K562 (cell line): ENCODE measurements around the gene TPO. TPM values are rescaled to one million over a fixed set of nuclear protein-coding genes. Genes with fewer than 3 reads are reported as not detected.

Source experiments
- CEBPZ ChIP-seq: fragments of 150-350 bp; IDR thresholded peaks from 2 replicates; pipeline ENCODE4 v1.6.1; 2014; ENCODE audit warnings: low read depth, mild to moderate bottlenecking, low read length, borderline replicate concordance
- ZBTB33 ChIP-seq: sonication (generic); formaldehyde crosslinking; IDR thresholded peaks from 2 replicates; pipeline ENCODE4 v1.8.1; 2023; ENCODE audit warnings: mild to moderate bottlenecking, missing genetic modification reagents
- ZBTB49 ChIP-seq: sonication (generic); formaldehyde crosslinking; IDR thresholded peaks from 2 replicates; pipeline ENCODE4 v1.8.0; 2022; ENCODE audit warnings: missing genetic modification reagents, mild to moderate bottlenecking, borderline replicate concordance
- polyA plus RNA-seq, 8 experiments: library from polyadenylated mRNA; depleted of rRNA in 4 of 8; stranded (reverse) in 5 of 8; unstranded in 3 of 8; fragments of >200 nt; fragmentation: Nextera tagmentation in 2 of 8; fragmentation: Illumina TruSeq in 1 of 8; extraction: Ambion mirVana in 2 of 8; extraction: Trizol in 1 of 8; gene quantifications; 2 replicates each; pipeline versions ENCODE4 v1.2.1 to v1.2.3, GENCODE V29; 2011 to 2014; ENCODE audit warnings: inconsistent platforms in 1 of 8, missing spikeins in 1 of 8
- total RNA-seq, 7 experiments: library from RNA; depleted of rRNA in 6 of 7; stranded (reverse); fragments of >200 nt in 6 of 7; fragmentation: Illumina TruSeq in 2 of 7; extraction: Trizol in 2 of 7; gene quantifications; 2 replicates each; pipeline versions ENCODE4 v1.2.1 to v1.2.3, GENCODE V29; 2011 to 2021; ENCODE audit warnings: low replicate concordance in 1 of 7

TPO gene
- total and polyA plus RNA-seq, 9 of the 15 experiments (the other 6 are each of a cell fraction or from before 2014, with no cell fraction given): not detected

GRCh38 chr2:1398191-1398590 lies 15.1 kb upstream of the TPO start (continued):
- no peak for TF ChIP-seq ZBTB49 (CRISPR knock-in tag)
- TF ChIP-seq CEBPZ: no peak
- no peak for TF ChIP-seq ZBTB33
